NOMO-1 treated with dmso at 0.1 percent for 144 hours (cell line): Measurements from ENCODE around the gene PSMA6.
"Not testable (repeated sequence)": the region's sequence is repeated elsewhere in the genome, so short reads cannot be mapped to it uniquely, and the experiment has no call there.

Source experiments
- DNase-seq: peaks from one replicate; lab custom pipeline; 2025; ENCODE audit not compliant: unreplicated experiment; lab: John Stamatoyannopoulos, UW

Gene PSMA6

GRCh38 chr14:35284506-35284905, 7.7 kb upstream of the PSMA6 start:
- no peak for DNase-seq

DNA sequence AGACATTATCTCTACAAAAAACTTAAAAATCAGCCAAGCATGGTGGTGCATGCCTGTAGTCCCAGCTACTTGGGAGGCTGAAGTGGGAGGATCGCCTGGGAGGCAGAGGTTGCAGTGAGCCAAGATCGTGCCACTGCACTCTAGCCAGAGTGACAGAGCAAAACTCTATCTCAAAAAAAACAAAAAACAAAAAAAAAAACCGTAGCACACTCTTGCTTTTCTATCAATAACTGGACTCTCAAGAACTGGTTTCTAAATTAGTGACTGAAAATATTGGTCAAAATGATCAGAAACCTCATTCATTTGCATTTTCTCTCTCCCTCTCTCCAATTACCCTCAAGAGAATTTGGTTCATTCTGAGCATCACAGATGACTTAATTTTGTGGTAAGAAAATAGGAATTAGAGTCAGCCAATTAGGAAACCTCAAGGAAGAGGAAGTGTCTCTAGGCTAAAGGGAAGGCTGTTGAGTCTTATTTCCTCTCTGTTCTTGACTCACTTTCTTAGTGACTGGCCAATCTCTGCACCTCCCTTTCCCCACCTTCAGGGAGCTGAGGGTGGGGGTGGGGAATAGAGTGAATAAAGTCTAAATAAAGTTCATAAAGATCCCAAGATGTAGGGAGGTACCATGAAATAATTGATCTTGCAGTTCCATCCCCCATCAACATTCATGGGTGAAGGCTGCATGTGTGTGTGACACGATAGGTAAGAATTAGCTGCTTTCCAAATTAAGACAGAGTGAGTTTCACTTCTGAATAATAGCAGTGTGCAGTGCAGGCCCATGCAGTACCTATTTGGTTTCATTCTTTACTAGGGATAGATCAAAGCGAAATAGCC, 6.8 kb upstream of the PSMA6 start:
- DNase-seq: peak; percentile 84

- peak; percentile 35 for DNase-seq
These were observed 6.1 kb upstream of the PSMA6 start for GRCh38 chr14:35286003-35286600.

DNA sequence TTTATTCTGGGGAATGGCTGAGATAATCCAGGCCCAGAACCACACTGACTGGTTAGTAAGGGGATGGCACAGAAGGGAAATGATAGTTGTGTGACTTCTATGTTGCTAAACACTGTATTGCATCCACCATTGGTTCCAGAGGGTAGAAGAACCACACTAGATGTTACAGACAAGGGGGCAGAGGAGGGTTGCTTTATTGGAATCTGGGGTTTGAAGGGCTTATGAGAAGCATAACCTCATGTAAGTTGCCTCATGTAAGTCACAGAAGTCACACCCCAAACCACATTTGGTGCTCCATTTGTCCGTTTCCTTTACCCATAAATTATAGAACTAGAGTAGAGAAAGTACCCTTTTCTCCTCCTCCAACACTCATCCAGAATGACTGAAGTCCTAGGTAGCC, 5.5 kb upstream of the PSMA6 start:
- peak; percentile 79 for DNase-seq

DNA sequence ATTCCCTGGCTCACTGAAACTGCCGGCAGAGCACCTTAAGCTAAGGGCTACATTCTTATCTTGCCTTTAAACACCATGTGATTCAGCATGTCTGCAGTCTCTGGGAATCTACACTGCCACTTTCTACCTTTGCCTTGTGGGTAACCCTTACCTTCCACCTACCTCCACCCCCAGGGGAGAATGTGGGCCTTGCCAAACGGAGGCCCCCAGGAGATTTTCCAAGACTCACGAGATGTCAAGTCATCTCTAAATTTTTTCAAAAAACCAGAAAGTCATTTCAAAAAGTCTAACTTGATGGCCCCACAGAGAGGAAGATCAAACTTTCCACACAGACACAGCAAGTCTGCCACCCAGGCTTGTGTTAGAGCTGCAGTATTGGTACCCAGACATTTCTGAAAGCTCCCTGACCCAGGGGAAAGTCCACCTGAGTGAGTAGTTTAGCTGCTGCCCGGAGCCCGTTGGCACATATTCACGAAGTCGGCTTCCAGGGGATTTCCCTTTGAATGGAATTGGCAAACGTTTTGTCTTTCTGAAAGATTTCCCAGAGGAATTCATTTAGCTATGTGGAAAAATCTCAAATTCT, 4.7 kb upstream of the PSMA6 start:
- DNase-seq: no peak

- no peak for DNase-seq
These were observed 2.6 kb upstream of the PSMA6 start for GRCh38 chr14:35289623-35290022.

GRCh38 chr14:35292770-35293561, 784 bp downstream of the PSMA6 start:
- no peak for DNase-seq

- no peak for DNase-seq
These were observed 3.6 kb downstream of the PSMA6 start for GRCh38 chr14:35295845-35296161.

GRCh38 chr14:35296545-35296944, 4.4 kb downstream of the PSMA6 start:
- DNase-seq: no peak

DNA sequence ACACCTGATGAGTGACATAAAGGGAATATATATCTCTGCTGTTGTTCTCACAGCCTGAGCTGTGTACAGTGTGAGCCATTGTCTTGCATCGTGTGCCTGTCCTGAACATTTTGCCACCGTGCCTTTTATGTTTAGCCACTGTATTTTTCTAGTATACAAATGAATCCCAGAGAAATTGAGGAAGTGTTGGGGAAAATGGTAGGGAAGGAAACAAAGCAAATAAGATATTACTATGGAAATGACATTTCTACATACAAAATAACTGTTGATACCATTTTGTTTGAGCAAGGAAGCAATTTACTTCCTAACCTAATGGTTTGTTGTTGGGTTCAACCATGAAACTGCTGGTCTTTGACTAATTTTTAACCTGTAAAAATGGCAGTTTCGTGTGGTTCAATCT, 5.5 kb downstream of the PSMA6 start:
- DNase-seq: no peak

DNA sequence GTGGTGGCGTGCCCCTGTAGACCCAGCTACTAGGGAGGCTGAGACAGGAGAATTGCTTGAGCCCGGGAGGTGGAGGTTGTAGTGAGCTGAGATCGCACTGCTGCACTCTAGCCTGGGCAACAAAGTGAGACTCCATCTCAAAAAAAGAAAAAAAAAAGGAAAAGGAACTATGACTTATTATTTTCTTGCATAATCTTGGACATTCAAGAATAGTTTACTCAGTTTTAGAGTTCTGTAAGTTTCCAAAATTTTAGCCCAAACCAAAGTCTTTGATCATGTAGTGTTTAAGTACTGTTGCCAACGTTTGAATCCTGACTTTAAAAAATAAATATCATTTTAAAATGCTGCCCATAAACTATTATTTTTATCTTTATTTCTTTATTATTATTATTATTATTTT, 6.2 kb downstream of the PSMA6 start:
- no peak for DNase-seq

DNA sequence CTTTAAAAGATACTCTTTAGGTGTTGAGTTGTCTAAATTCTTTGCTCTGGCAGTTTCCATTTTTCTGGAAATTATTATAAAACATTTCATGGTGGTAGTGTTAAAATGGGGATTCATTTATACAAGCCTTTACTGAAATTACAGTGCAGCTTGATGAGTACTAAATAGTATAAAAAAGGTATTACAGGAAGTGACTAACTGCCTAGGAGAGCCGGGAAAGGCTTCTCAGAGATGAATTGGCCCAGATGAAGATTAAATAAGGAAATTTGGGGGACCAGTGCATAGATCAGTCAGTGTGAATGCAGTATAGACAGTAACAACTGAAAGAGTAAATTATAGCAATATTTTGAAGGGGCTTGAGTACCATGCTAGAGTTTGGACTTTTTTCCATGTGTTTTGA, 7.5 kb downstream of the PSMA6 start:
- DNase-seq: no peak

DNA sequence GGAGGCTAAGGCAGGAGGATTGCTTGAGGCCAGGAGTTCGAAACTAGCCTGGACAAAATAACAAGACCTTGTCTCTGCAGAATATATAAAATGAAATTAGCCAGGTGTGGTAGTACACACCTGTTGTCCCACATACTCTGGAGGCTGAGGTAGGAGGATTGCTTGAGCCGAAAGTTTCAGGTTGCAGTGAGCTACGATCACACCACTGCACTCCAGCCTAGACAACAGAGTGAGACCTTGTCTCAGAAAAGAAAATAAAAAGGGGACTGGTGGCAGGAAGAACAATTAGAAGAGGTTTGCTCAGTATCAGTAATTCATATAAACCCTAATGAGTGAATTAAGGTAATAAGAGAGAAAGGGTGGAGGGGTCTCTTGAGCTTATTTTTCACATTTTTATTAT, 8.0 kb downstream of the PSMA6 start:
- DNase-seq: no peak

DNA sequence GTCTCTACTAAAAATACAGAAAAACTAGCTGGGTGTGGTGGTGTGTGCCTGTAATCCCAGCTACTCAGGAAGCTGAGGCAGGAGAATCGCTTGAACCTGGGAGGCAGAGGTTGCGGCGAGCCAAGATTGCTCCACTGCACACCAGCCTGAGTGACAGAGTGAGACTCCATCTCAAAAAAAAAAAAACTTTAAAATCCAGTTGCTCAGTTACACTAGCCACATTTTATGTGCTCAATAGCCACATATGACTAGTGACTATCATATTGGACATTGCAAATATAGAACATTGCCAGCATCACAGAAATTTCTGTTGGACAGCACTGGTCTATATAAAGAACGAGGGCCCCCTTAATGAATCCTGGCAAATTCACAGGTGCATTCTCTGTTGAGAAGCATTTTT, 9.2 kb downstream of the PSMA6 start:
- DNase-seq: not testable (repeated sequence)

DNA sequence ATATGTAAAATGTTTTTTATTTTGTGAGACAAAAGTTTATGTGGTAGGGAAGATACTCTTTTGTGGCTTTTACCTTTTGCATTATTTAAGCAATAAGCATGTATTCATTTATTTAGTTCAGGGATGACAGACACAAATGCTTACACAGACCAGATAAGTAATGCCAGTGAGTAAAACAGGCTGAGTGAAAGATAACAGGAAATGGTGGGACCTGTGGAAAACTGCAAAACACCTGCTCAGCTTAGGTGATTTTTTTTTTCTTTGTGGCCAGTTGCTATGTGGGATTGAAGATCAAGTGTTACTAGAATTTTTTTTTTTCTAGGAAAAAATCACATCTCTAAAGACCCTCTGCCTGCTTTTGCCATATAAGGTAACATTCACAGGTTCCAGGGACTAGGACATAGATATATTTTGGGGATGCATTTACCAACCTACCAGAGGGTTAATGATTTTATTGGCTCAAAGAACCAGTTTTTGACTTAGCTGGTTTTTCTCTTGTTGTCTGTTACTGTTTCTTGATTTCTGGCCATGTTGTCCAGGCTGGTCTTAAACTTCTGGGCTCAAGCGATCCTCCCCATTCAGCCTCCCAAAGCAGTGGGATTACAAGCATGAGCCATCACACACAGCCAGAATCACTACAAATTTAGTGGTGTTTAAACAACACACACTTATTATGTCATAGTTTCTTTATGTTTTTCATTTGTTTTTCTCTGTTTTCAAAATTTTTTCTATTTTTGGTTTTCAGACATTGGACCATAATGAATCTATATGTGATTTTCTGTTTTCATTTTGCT, 9.8 kb downstream of the PSMA6 start:
- DNase-seq: no peak

- DNase-seq: no peak
These were observed 11.2 kb downstream of the PSMA6 start for GRCh38 chr14:35303149-35303935.

DNA sequence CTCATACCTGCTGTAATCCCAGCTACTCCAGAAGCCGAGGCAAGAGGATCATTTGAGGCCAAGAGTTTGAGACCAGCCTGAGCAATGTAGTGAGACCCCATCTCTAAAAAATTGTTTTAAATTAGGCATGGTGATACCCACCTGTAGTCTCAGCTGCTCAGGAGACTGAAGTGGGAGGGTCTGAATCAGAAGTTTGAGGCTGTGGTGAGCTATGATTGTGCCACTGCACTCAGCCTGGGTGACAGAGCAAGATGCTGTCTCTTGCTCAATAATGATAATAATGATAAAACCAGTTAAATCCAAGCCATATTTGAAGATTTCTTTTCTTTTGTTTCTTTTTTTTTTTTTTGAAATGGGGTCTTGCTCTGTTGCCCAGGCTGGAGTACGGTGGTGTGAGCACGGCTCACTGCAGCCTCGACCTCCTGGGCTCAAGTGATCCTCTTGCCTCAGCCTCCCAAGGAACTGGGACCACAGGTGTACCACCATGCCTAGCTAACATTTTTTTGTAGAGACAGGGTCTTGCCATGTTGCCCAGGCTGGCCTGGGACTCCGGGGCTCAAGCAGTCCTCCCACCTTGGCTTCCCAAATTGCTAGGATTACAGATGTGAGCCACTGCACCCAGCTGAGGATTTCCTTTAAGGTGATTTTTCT, 12.8 kb downstream of the PSMA6 start:
- DNase-seq: no peak

GRCh38 chr14:35305633-35306032, 13.5 kb downstream of the PSMA6 start:
- no peak for DNase-seq

DNA sequence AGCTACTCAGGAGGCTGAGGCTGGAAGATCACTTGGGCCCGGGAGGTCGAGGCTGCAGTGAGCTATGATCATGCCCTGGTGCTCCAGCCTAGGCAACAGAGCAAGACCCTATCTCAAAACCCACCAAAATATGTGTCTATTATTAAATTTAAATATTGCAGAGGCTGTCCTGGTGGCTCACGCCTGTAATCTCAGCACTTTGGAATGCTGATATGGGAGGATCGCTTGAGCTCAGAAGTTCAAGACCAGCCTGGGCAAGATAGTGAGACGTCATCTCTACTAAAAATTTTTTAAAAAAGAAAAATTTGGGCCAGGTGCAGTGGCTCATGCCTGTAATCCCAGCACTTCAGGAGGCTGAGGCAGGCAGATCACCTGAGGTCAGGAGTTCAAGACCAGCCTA, 13.9 kb downstream of the PSMA6 start:
- DNase-seq: no peak

DNA sequence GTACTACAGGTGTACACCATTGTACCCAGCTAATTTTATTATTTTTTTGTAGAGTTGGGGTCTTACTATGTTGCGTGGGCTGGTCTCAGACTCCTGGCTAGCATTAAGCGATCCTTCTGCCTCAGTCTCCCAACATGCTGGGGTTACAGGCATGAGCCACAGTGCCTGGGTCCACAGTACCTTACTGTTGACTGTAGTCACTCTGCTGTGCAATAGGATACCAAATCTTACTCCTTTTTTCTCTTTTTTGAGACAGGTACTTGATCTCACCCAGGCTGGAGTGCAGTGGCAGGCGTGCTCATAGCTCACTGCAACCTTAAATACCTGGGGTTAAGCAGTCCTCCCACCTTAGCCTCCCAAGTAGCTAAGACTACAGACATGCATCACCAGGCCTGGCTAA, 25.6 kb downstream of the PSMA6 start:
- DNase-seq: no peak
